Choroid plexus epithelial cell (primary cell): ENCODE results near the gene ARL11.

Source experiments
- DNase-seq: peaks from one replicate; pipeline ENCODE4 v3.0.0-alpha.2; 2010; ENCODE audit warnings: low read depth
- H3K4me3 ChIP-seq: 2 replicates; pipeline ENCODE4 v1.5.1; 2011; ENCODE audit warnings: low read depth, mild to moderate bottlenecking, control low read depth, low read length, moderate library complexity
- TF ChIP-seq, protein P1 (sequence below): conservative IDR thresholded peaks from 2 replicates; pipeline ENCODE4 v1.5.1; 2011; ENCODE audit warnings: low read depth, mild to moderate bottlenecking, control low read depth, inconsistent platforms, low read length, moderate library complexity

Gene ARL11

GRCh38 chr13:49627831-49628652, at the start of gene ARL11:
Gene ARL11, plus strand, starts transcription at chr13:49628507. Its CDS starts 1,941 bp downstream, at chr13:49630448.
- no peak for DNase-seq
- TF ChIP-seq, protein P1, sequence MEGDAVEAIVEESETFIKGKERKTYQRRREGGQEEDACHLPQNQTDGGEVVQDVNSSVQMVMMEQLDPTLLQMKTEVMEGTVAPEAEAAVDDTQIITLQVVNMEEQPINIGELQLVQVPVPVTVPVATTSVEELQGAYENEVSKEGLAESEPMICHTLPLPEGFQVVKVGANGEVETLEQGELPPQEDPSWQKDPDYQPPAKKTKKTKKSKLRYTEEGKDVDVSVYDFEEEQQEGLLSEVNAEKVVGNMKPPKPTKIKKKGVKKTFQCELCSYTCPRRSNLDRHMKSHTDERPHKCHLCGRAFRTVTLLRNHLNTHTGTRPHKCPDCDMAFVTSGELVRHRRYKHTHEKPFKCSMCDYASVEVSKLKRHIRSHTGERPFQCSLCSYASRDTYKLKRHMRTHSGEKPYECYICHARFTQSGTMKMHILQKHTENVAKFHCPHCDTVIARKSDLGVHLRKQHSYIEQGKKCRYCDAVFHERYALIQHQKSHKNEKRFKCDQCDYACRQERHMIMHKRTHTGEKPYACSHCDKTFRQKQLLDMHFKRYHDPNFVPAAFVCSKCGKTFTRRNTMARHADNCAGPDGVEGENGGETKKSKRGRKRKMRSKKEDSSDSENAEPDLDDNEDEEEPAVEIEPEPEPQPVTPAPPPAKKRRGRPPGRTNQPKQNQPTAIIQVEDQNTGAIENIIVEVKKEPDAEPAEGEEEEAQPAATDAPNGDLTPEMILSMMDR = no peak
- no peak within 1 kb of the TSS for H3K4me3 ChIP-seq

GRCh38 chr13:49579501-49579900, 48.8 kb upstream of the ARL11 start:
- TF ChIP-seq, protein P1 = no peak
- no peak overlapping the region for H3K4me3 ChIP-seq
- DNase-seq = no peak

DNA sequence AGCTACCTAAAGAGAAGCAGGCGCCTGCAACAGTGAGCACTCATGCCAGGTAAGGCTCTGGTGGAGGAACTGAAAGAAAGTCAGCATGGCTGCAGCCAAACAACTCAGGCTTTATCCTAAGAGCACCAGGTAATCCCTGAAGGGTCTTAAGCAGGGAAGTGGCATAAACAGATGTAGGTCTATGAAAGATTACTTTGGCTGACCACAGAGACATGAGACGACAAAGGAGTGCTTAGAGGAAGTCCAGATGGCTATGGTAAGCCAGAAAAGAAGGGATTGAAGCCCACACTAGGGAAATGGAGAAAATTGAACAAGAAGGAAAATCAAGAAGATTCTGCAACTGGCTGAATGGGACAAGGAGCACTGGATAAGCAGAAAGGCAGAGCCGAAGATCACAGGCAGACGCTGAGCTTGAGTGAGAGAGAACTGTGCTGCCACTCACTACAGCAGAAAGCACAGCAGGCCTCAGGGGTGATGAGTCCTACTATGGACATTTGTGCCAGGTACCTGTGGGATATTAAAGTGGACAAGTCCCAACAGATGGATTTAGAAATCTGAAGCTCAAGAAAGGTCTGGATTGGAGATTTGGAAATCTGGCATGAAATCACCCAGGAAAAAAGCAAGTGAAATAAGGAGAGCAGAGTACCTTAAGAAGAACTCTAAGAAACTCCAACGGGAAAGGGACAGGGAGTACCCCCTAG, 47.2 kb upstream of the ARL11 start:
- no peak overlapping the region for H3K4me3 ChIP-seq
- TF ChIP-seq, protein P1 = no peak
- DNase-seq = no peak

DNA sequence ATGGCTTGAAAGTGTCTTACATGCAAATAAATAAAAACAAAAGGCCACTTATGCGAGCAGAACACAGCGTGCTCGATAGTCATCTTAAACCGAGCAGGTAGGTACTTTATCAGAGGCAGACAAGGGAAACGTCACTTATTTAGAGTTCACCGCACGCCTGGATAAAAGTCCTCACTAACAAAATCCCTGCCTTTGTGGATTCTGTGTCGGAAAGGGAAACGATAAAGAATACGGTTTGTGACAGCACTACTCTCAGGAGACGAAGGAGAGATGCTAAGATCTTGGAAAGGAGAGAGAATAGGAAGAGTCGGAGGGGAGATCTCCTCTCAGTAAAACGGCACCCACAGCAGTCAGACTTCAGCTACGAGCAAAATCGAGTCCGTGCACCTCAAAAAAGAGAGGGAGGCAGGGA, 43.5 kb upstream of the ARL11 start:
- peak overlapping the region; percentile 97 for H3K4me3 ChIP-seq
- DNase-seq = peak; percentile 15
- TF ChIP-seq, protein P1 = no peak

DNA sequence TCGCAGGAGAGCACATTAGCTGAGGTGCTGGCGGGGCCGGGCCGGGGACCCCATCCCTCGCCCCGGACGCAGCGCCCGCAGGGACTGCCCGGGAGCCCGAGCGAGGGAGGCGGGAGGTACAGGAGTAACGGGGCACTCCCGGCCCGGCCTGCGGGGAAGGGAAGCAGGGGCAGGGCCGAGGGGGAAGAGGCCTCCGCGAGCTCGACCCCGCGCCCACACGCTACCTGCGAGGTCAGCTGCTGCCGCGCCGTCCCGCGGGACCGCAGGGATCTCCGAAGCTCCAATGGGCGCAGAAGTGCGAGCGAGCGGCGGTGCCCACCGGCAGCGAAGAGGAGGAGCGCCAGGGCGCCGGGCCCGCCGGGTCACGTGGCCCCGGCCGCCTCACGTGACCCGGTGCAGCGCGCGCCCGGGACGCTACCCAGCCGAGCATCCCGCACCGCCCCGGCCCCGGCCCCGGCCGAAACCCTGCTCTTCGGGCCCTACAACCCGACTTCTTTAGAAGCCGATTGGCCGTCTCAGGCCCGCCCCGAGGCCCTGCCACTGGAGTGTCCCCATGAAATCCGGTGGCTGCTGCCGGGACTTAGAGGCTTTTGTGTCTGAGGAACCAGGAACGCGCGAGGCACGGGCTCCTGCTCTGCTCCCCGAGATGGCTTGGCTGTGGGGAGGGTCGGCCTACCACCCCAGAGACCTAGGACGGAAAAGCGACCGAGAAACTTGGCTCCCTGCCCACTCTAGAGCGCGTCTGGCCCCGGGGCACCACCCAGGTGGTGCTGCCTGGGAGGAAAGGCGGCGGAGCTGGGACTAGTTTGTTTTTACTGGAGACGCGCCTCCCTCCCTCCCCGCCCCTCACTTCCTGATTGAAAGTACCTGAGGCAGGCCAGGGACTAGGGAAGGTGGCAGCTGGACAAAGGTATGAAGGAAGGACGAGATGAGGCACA, 42.8 kb upstream of the ARL11 start, which contains the start of gene RCBTB1:
Gene RCBTB1, minus strand, starts transcription at position 339 of the 938 bp plus-strand sequence. CDS start 18,279 bp downstream, outside the sequence.
- DNase-seq = peak; percentile 50
- TF ChIP-seq, protein P1 = no peak
- peak within 1 kb of the TSS; percentile 97 for H3K4me3 ChIP-seq

- H3K4me3 ChIP-seq = no peak overlapping the region
- no peak for DNase-seq
- TF ChIP-seq, protein P1 = no peak
Measured at GRCh38 chr13:49586717-49587116, 41.6 kb upstream of the ARL11 start.
